Left lung (tissue), 10 donors: Measurements from ENCODE around the gene PTPRR. TPM values are rescaled to one million over a fixed set of nuclear protein-coding genes. Genes with fewer than 3 reads are reported as not detected.

Experiments
- ATAC-seq: fragments of 200-7000 bp; cut with Tn5 transposase; one replicate; pipeline ENCODE4 v1.9.1; 2020; ENCODE audit warnings: moderate library complexity
- DNase-seq, 4 donors: peaks; one replicate each; pipeline ENCODE4 v3.0.0-alpha.2; 2013 to 2020
- H3K27ac ChIP-seq, 2 donors: fragments of 200-600 bp; sonication (generic) in 1 of 2; one replicate each; pipeline versions ENCODE4 v1.5.0 to v1.8.0; 2020 to 2021
- H3K27me3 ChIP-seq, 2 donors: fragments of 200-600 bp; sonication (generic) in 1 of 2; one replicate each; pipeline versions ENCODE4 v1.5.0 to v1.8.0; 2020 to 2021
- H3K36me3 ChIP-seq, 2 donors: fragments of 200-600 bp; sonication (generic) in 1 of 2; one replicate each; pipeline versions ENCODE4 v1.5.0 to v1.8.0; 2020 to 2021
- H3K4me1 ChIP-seq, 2 donors: fragments of 200-600 bp; one replicate each; pipeline ENCODE4 v1.8.0; 2021
- H3K4me3 ChIP-seq, 2 donors: fragments of 200-600 bp; sonication (generic) in 1 of 2; one replicate each; pipeline versions ENCODE4 v1.5.0 to v1.8.0; 2020 to 2021; ENCODE audit warnings: mild to moderate bottlenecking in 1 of 2
- H3K9me3 ChIP-seq, 2 donors: fragments of 200-600 bp; sonication (generic) in 1 of 2; one replicate each; pipeline versions ENCODE4 v1.5.0 to v1.8.0; 2020 to 2021
- CTCF ChIP-seq, 2 donors: fragments of 200-600 bp; sonication (generic) in 1 of 2; IDR thresholded peaks; one replicate each; pipeline versions ENCODE4 v1.5.0 to v1.8.0; 2021; ENCODE audit warnings: antibody characterized with exemption in 2 of 2
- intact Hi-C, 2 donors: fragments of 100-400 bp; cut with DNase I; formaldehyde crosslinking; loops; one replicate each; pipeline versions ENCODE4 v1.11.2 to v1.14.2; 2022
- polyA plus RNA-seq, 6 donors: library from polyadenylated mRNA; unstranded; fragments of 120-200 nt; gene quantifications; one replicate each; pipeline ENCODE4 v1.2.1, GENCODE V29; 2013; ENCODE audit not compliant: insufficient read length in 6 of 6
- total RNA-seq, 2 donors: library from RNA; stranded (reverse); fragmentation: NEBNext Ultra II Directional; extraction: Animal tissue kit (Norgen Biotek cat#: 25700); gene quantifications; one replicate each; pipeline ENCODE4 v1.2.1, GENCODE V29; 2021
- donor health status: DM: no; HTN: yes; CAD: no.
- donor health status: DM: no; HTN: no; CAD: no.

The PTPRR gene
- total and polyA plus RNA-seq, 8 donors: 0.10 to 1.4 (median 0.20) TPM

GRCh38 chr12:70795608-70796007 is 124.9 kb downstream of the PTPRR start:
- Histone ChIP-seq H3K4me3 (no peak overlapping the region), H3K9me3 (no peaks in the 10 kb centered on the region), H3K36me3 (no peaks in the 10 kb centered on the region), H3K4me1 (no peaks in the 10 kb centered on the region), H3K27me3 (no peaks in the 10 kb centered on the region), H3K27ac (no peak overlapping the region)
- intact Hi-C loops: no loop called here
- ATAC-seq (no peak), DNase-seq (no peak)
- no peak for TF ChIP-seq CTCF (IDR thresholded peaks at IDR 0.05)

DNA sequence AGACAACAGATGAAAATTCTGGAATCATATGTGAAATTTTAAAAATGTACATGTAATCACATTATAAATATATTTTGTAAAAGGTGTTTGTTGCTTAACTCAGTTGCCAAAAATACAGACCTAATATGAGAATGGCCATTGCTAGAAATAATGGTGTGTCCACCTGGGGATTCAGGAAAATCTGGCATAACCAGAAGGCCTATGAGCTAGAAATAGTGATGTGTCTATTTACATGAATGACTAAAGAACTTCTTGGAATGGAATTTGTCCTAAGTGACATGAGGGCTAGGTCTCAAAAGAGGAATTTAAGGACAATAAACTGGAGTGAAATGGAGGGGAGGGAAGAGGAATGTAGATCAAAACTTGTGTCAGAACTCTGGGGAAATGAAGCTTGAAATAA is 126.4 kb downstream of the PTPRR start:
- Histone ChIP-seq H3K4me1 (no peaks in the 10 kb centered on the region), H3K27me3 (no peaks in the 10 kb centered on the region), H3K4me3 (no peak overlapping the region), H3K27ac (no peak overlapping the region), H3K9me3 (no peaks in the 10 kb centered on the region), H3K36me3 (no peaks in the 10 kb centered on the region)
- DNase-seq (no peak), ATAC-seq (no peak)
- intact Hi-C loops: no loop called here
- TF ChIP-seq CTCF (IDR thresholded peaks at IDR 0.05): no peak

DNA sequence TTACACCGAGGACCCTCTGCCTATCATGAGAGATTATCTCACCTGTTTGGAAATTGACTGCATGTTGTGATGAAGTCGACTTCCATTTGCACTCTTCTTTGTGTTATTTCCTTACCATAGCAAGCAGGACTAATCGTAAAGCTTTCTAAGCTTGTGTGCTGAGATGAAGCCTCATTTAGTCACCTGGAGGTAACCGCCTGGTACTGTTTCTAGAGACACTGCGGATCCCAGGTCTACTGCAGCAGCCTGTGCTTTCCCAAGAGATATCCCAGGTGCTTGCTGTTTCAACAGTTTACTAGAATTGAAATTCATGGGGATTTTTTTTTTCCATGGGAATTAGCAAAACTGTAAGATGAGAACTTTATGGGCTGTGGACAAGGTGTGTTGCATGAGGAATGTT is 131.8 kb downstream of the PTPRR start:
- Histone ChIP-seq H3K27ac (no peak overlapping the region), H3K27me3 (no peaks in the 10 kb centered on the region), H3K4me3 (no peak overlapping the region), H3K9me3 (no peaks in the 10 kb centered on the region), H3K36me3 (no peaks in the 10 kb centered on the region), H3K4me1 (no peaks in the 10 kb centered on the region)
- intact Hi-C loops: no loop called here
- no peak for ATAC-seq
- no peak for DNase-seq
- no peak for TF ChIP-seq CTCF (IDR thresholded peaks at IDR 0.05)

DNA sequence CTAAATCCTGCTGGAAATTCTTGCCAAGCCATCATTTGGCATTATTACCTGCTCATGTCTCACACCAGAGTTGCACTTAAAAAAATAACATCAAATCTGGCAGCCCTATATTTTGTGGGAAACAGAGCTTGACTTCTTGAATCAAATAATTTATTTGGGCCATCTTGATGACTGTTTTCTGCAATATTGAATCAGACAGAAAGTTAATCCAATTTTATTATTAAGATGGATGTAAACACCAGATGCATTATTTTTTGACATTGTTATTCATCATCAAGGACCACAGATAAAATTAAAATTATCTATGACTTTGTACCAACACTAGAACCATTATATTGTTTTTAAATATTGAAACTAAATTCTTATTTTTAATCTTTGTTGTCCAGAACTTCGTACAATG is 132.9 kb downstream of the PTPRR start:
- Histone ChIP-seq H3K4me1 (no peaks in the 10 kb centered on the region), H3K27me3 (no peaks in the 10 kb centered on the region), H3K36me3 (no peaks in the 10 kb centered on the region), H3K27ac (no peak overlapping the region), H3K4me3 (no peak overlapping the region), H3K9me3 (no peaks in the 10 kb centered on the region)
- no peak for TF ChIP-seq CTCF (IDR thresholded peaks at IDR 0.05)
- ATAC-seq (no peak), DNase-seq (no peak)
- intact Hi-C loops: no loop called here

- Histone ChIP-seq H3K36me3 (no peaks in the 10 kb centered on the region), H3K27ac (no peak overlapping the region), H3K27me3 (no peaks in the 10 kb centered on the region), H3K9me3 (no peaks in the 10 kb centered on the region), H3K4me1 (no peaks in the 10 kb centered on the region), H3K4me3 (no peak overlapping the region)
- DNase-seq (no peak), ATAC-seq (no peak)
- intact Hi-C loops: no loop called here
- TF ChIP-seq CTCF (IDR thresholded peaks at IDR 0.05): no peak
These were observed 134.6 kb downstream of the PTPRR start for GRCh38 chr12:70785896-70786295.
